Measurements from ENCODE around the gene PLEKHO1. TPM values are rescaled to one million over a fixed set of nuclear protein-coding genes. Genes with fewer than 3 reads are reported as not detected.

Gene PLEKHO1
- total RNA-seq, 4 donors from 2014 or later: 294 to 426 (median 337) TPM

- peak overlapping the region; percentile 93 to 99 (median 99) for H3K27ac ChIP-seq (replicated peaks in 1 of 4)
- no peak for DNase-seq (ENCODE audit: extremely low spot score)
- no peaks in the 10 kb centered on the region for H3K27me3 ChIP-seq
- no peaks in the 10 kb centered on the region for H3K9me3 ChIP-seq
- peaks cover 26 to 44% (median 38%) of the 10 kb centered on the region in 4 donors for H3K36me3 ChIP-seq
- peaks cover 19 to 82% (median 74%) of the 10 kb centered on the region in 4 donors for H3K4me1 ChIP-seq
- 44% methylated on average over 2 of the region's 2 CpGs for WGBS
- TF ChIP-seq EP300 (IDR thresholded peaks at IDR 0.05) (peak; percentile 66), POLR2AphosphoS5 (IDR thresholded peaks at IDR 0.05) (peak; percentile 85 to 89), POLR2A (IDR thresholded peaks at IDR 0.05; ENCODE audit: low read depth) (no peak)
- TF ChIP-seq, protein P1, sequence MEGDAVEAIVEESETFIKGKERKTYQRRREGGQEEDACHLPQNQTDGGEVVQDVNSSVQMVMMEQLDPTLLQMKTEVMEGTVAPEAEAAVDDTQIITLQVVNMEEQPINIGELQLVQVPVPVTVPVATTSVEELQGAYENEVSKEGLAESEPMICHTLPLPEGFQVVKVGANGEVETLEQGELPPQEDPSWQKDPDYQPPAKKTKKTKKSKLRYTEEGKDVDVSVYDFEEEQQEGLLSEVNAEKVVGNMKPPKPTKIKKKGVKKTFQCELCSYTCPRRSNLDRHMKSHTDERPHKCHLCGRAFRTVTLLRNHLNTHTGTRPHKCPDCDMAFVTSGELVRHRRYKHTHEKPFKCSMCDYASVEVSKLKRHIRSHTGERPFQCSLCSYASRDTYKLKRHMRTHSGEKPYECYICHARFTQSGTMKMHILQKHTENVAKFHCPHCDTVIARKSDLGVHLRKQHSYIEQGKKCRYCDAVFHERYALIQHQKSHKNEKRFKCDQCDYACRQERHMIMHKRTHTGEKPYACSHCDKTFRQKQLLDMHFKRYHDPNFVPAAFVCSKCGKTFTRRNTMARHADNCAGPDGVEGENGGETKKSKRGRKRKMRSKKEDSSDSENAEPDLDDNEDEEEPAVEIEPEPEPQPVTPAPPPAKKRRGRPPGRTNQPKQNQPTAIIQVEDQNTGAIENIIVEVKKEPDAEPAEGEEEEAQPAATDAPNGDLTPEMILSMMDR (IDR thresholded peaks at IDR 0.05): no peak
- H3K4me3 ChIP-seq: peak overlapping the region; percentile 76 to 95 (median 92)
- intact Hi-C loops (cut with DNase I): no loop called here
These were observed 2.4 kb downstream of the PLEKHO1 start for GRCh38 chr1:150152182-150152536.

- Histone ChIP-seq H3K9me3 (no peaks in the 10 kb centered on the region), H3K4me3 (peak overlapping the region; percentile 76 to 95 (median 92)), H3K27me3 (no peaks in the 10 kb centered on the region), H3K4me1 (peaks cover 19 to 82% (median 79%) of the 10 kb centered on the region in 4 donors), H3K27ac (replicated peaks in 1 of 4) (peak overlapping the region; percentile 93 to 99 (median 99)), H3K36me3 (peaks cover 33 to 52% (median 45%) of the 10 kb centered on the region in 4 donors)
- 41% methylated on average over 8 of the region's 8 CpGs for WGBS
- peak; percentile 8 to 60 for TF ChIP-seq POLR2AphosphoS5 (IDR thresholded peaks at IDR 0.05)
- TF ChIP-seq, protein P1 (IDR thresholded peaks at IDR 0.05): no peak
- intact Hi-C loops (cut with DNase I): no loop called here
- no peak for DNase-seq (ENCODE audit: extremely low spot score)
These were observed 3.2 kb downstream of the PLEKHO1 start for GRCh38 chr1:150152772-150153456.

GRCh38 chr1:150154143-150154542 lies 4.4 kb downstream of the PLEKHO1 start:
- peaks cover 19 to 83% (median 81%) of the 10 kb centered on the region in 4 donors for H3K4me1 ChIP-seq
- H3K4me3 ChIP-seq: peak overlapping the region; percentile 26 to 95 (median 92)
- no peak for DNase-seq (ENCODE audit: extremely low spot score)
- peak; percentile 77 for TF ChIP-seq POLR2AphosphoS5 (IDR thresholded peaks at IDR 0.05)
- TF ChIP-seq, protein P1 (IDR thresholded peaks at IDR 0.05): no peak
- WGBS: 37% methylated on average over 4 of the region's 4 CpGs
- H3K9me3 ChIP-seq: no peaks in the 10 kb centered on the region
- intact Hi-C loops (cut with DNase I): no loop called here
- no peaks in the 10 kb centered on the region for H3K27me3 ChIP-seq
- H3K36me3 ChIP-seq: peaks cover 37 to 64% (median 57%) of the 10 kb centered on the region in 4 donors
- peak overlapping the region; percentile 93 to 99 (median 99) for H3K27ac ChIP-seq (replicated peaks in 1 of 4)

DNA sequence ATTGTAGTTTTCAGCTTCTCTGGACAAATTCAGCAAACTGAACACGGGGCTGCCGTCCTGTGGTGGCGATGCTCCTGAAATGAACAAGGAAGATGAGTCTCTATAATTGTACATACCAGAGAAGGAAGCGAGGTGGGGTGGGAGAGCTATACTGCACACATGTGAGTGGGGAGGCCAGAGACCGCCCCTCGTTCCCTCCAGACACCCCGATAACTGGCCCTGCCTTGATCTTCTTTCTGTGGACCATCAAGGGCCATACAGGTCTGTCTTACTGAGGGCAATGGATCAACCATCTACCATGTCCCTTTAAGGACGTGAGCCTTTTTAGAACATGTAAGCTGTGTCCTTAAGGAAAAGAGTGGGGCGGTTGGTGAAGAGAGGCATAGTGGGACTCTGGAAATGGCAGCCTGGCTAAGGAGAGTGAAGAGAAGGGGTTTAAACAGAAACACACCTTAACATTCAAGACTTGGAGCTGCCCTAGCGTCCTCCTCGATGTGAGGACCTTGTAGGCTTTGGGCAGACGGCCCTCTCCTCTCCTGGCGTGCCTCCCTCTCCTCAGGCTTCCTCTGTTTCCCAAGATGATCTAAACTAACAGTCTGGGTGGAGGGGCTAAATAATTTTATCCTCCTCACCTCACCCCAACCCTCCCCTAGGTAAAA lies 5.8 kb downstream of the PLEKHO1 start:
- Histone ChIP-seq H3K27ac (replicated peaks in 1 of 4) (peak overlapping the region; percentile 93 to 99 (median 99)), H3K4me1 (peaks cover 19 to 97% (median 95%) of the 10 kb centered on the region in 4 donors), H3K36me3 (peaks cover 37 to 75% (median 67%) of the 10 kb centered on the region in 4 donors), H3K9me3 (no peaks in the 10 kb centered on the region), H3K27me3 (no peaks in the 10 kb centered on the region), H3K4me3 (peak overlapping the region in 3 of 4 donors; percentile 21 to 95 (median 26))
- 67% methylated on average over 13 of the region's 13 CpGs for whole genome bisulfite sequencing
- intact Hi-C loops (cut with DNase I): no loop called here
- DNase-seq (ENCODE audit: extremely low spot score): no peak
- TF ChIP-seq EP300 (IDR thresholded peaks at IDR 0.05): no peak
- TF ChIP-seq POLR2A (IDR thresholded peaks at IDR 0.05; ENCODE audit: low read depth): no peak
- TF ChIP-seq POLR2AphosphoS5 (IDR thresholded peaks at IDR 0.05): no peak
- TF ChIP-seq, protein P1 (IDR thresholded peaks at IDR 0.05): no peak

Measured in esophagus muscularis mucosa (tissue), 4 donors.